Activated naive CD8-positive, alpha-beta T cell (primary cell): Measurements from ENCODE around the gene STX1A.
"Not testable (repeated sequence)": the region's sequence is repeated elsewhere in the genome, so short reads cannot be mapped to it uniquely, and the experiment has no call there.

Experiments used
- H3K27ac Mint-ChIP-seq: one replicate; pipeline ENCODE4 v1.8.0; 2021; ENCODE audit warnings: mixed read lengths
- H3K27me3 Mint-ChIP-seq: one replicate; pipeline ENCODE4 v1.8.0; 2021; ENCODE audit warnings: mixed read lengths
- H3K36me3 Mint-ChIP-seq: one replicate; pipeline ENCODE4 v1.8.0; 2021; ENCODE audit warnings: mixed read lengths
- H3K4me1 Mint-ChIP-seq: one replicate; pipeline ENCODE4 v1.8.0; 2021; ENCODE audit warnings: low read depth, mixed read lengths
- H3K4me3 Mint-ChIP-seq: one replicate; pipeline ENCODE4 v1.8.0; 2021; ENCODE audit warnings: mild to moderate bottlenecking, mixed read lengths
- H3K9me3 Mint-ChIP-seq: one replicate; pipeline ENCODE4 v1.8.0; 2021; ENCODE audit warnings: low read depth, mixed read lengths

The STX1A gene

GRCh38 chr7:73739387-73739767 is 19.9 kb upstream of the STX1A start:
- peak overlapping the region; percentile 22 for H3K27ac Mint-ChIP-seq
- H3K27me3 Mint-ChIP-seq, result no peaks in the 10 kb centered on the region
- H3K4me1 Mint-ChIP-seq, result peaks cover 12% of the 10 kb centered on the region
- no peaks in the 10 kb centered on the region for H3K9me3 Mint-ChIP-seq
- no peaks in the 10 kb centered on the region for H3K36me3 Mint-ChIP-seq
- peak overlapping the region; percentile 92 for H3K4me3 Mint-ChIP-seq

GRCh38 chr7:73738612-73739386 is 19.3 kb upstream of the STX1A start, which contains the start of gene ABHD11:
Gene ABHD11, minus strand, starts transcription at chr7:73738802. Its CDS starts 32 bp downstream, at chr7:73738770.
- H3K9me3 Mint-ChIP-seq, result no peaks in the 10 kb centered on the region
- peaks cover 12% of the 10 kb centered on the region for H3K4me1 Mint-ChIP-seq
- no peaks in the 10 kb centered on the region for H3K27me3 Mint-ChIP-seq
- H3K4me3 Mint-ChIP-seq, result peak within 1 kb of the TSS; percentile 92
- no peaks in the 10 kb centered on the region for H3K36me3 Mint-ChIP-seq
- H3K27ac Mint-ChIP-seq, result peak within 1 kb of the TSS; percentile 90

GRCh38 chr7:73738220-73738611 is 18.7 kb upstream of the STX1A start:
- Mint-ChIP-seq H3K4me3 (peak overlapping the region; percentile 92), H3K4me1 (peaks cover 12% of the 10 kb centered on the region), H3K36me3 (no peaks in the 10 kb centered on the region), H3K27me3 (no peaks in the 10 kb centered on the region), H3K27ac (peak overlapping the region; percentile 90), H3K9me3 (no peaks in the 10 kb centered on the region)

DNA sequence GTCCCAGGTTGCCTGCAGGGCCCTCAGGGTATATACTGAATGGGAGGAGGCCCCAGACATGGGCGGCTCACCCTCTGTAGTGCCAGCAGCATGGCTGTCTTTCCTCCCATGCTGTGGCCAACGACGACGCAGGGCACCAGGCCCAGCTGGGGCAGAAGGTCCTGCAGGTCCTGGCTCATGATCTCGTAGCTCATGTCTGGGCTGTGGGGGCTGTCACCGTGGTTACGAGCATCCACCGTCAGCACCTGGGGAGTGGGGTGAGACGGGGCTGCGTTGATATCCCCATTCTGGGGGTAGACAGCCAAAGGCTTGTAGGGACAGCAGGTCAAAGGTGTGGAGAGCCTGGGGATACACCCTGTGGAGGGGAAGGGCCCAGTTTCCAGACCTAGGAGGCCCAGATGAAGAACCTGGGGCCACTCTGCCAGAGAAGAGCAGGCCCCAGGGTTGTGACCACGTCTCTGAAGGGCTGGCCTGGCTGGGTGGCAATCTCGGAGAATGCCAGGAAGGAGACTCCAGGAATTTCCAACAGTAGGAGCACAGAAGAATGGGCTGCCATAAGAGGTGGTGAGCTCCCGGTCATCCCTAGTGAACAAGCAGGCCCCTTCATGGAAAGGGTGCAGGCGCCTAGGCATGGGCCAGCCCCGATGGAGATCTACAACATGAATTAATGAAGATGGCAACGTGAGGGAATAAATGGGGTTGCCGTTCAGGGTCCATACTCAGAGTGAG is 18.2 kb upstream of the STX1A start:
- H3K9me3 Mint-ChIP-seq, result no peaks in the 10 kb centered on the region
- no peaks in the 10 kb centered on the region for H3K36me3 Mint-ChIP-seq
- H3K27me3 Mint-ChIP-seq, result no peaks in the 10 kb centered on the region
- H3K4me1 Mint-ChIP-seq, result peaks cover 12% of the 10 kb centered on the region
- peak overlapping the region; percentile 92 for H3K4me3 Mint-ChIP-seq
- H3K27ac Mint-ChIP-seq, result peak overlapping the region; percentile 90

GRCh38 chr7:73736885-73737284 is 17.4 kb upstream of the STX1A start:
- H3K36me3 Mint-ChIP-seq, result no peaks in the 10 kb centered on the region
- H3K4me3 Mint-ChIP-seq, result peak overlapping the region; percentile 92
- H3K27me3 Mint-ChIP-seq, result no peaks in the 10 kb centered on the region
- no peak overlapping the region for H3K27ac Mint-ChIP-seq
- H3K4me1 Mint-ChIP-seq, result peaks cover 12% of the 10 kb centered on the region
- H3K9me3 Mint-ChIP-seq, result no peaks in the 10 kb centered on the region

DNA sequence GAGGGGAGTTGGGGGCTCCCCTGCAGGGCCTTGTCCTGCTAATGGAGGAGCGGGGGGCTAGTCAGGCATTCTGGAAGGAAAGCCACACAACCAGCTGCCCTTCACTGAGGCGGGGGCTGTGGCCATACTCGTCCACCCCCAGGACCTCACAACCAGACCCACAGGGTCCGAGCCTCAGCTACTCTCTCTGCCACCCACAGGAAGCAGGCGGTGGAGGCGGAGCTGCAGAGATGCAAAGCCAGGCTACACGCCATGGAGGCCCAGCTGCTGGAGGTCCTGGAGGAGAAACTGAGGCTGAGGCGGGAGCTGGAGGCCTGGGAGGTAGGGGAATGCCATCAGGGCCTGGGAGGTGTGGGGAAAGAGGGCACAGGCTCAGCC is 16.0 kb upstream of the STX1A start:
- Mint-ChIP-seq H3K9me3 (no peaks in the 10 kb centered on the region), H3K27ac (no peak overlapping the region), H3K27me3 (no peaks in the 10 kb centered on the region), H3K4me3 (no peak overlapping the region), H3K36me3 (no peaks in the 10 kb centered on the region), H3K4me1 (peaks cover 12% of the 10 kb centered on the region)

DNA sequence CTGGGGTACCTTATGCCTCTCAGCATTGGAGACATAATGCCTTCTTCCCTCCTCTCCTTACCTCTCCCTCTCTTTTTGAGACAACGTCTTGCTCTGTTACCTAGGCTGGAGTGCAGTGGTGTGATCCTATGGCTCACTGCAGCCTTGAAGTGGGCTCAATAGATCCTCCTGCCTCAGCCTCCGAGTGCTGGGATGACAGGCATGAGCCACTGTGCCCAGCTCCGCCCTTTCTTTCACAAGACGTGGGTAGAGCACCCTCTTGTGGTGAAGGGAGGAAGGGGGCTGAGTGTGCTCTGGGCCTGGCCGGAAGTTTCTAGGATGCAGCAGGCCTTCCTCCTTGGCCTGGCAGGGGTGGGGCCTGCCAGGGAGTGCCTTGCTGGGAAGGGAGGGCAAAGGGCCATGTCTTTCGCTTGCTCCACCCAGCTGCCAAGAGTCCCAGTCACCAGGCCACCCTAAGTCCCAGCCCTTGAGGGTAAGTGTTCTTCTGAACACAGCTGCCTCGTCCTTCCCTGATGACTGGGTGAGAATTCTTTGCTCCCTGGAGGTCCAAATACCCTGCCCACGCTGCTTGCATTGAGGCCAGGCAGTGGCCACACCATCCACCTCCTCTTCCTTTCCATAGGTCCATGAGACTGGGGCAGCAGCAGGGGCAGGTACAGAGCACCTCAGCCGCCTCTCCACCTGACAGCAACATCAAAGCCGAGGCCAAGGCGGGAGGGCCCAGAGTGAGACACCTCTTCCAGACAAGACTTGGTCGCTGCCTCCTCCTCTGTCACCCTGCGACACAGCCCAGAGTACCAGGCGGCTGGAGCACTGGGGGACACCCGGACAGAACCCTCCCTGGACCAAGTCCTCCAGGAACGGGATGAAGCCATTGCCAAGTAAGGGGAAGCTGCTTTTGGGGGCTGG is 15.4 kb upstream of the STX1A start:
- Mint-ChIP-seq H3K9me3 (no peaks in the 10 kb centered on the region), H3K27me3 (no peaks in the 10 kb centered on the region), H3K4me1 (peaks cover 12% of the 10 kb centered on the region), H3K27ac (no peak overlapping the region), H3K36me3 (no peaks in the 10 kb centered on the region), H3K4me3 (no peak overlapping the region)

DNA sequence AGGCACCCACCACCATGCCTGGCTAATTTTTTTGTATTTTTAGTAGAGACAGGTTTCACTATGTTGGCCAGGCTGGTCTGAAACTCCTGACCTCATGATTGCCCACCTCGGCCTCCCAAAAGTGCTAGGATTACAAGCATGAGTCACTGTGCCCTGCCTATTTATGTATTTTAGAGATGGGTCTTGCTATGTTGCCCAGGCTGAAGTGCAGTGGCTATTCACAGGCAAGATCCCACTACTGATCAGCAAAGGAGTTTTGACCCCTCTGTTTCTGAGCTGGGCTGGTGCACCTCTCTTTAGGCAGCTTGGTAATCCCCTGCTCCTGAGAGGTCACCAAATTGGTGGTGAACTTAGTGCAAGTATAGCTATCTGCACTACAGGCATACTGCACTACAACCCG is 12.9 kb upstream of the STX1A start:
- peaks cover 3% of the 10 kb centered on the region for H3K27me3 Mint-ChIP-seq
- no peak overlapping the region for H3K27ac Mint-ChIP-seq
- H3K9me3 Mint-ChIP-seq, result no peaks in the 10 kb centered on the region
- H3K4me1 Mint-ChIP-seq, result peaks cover 6% of the 10 kb centered on the region
- H3K36me3 Mint-ChIP-seq, result no peaks in the 10 kb centered on the region
- no peak overlapping the region for H3K4me3 Mint-ChIP-seq

- Mint-ChIP-seq H3K27ac (no peak overlapping the region), H3K4me1 (peaks cover 6% of the 10 kb centered on the region), H3K9me3 (no peaks in the 10 kb centered on the region), H3K4me3 (no peak overlapping the region), H3K27me3 (peaks cover 3% of the 10 kb centered on the region), H3K36me3 (no peaks in the 10 kb centered on the region)
These were observed 11.0 kb upstream of the STX1A start for GRCh38 chr7:73730485-73730884.

GRCh38 chr7:73728551-73728950 is 9.1 kb upstream of the STX1A start:
- peaks cover 3% of the 10 kb centered on the region for H3K27me3 Mint-ChIP-seq
- H3K9me3 Mint-ChIP-seq, result no peaks in the 10 kb centered on the region
- H3K36me3 Mint-ChIP-seq, result no peaks in the 10 kb centered on the region
- no peak overlapping the region for H3K4me3 Mint-ChIP-seq
- no peak overlapping the region for H3K27ac Mint-ChIP-seq
- H3K4me1 Mint-ChIP-seq, result peaks cover 2% of the 10 kb centered on the region

DNA sequence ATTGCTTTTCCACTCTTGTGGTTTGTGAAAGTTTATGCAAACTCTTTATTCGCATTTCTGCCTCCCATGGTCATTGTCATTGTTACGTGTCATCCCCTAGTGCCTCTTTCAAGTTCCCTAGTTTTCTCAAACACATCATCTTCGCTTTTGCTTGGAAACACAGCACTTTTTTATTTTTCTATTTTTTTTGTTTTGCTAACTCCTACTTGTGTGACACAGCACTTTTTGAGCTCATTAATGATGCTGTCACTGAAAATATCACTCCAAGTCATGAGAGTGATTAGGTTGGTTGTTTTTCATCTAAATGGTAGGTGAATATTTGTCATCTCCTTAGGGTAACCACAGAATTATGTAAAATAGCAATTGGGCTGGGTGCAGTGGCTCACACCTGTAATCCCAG is 8.5 kb upstream of the STX1A start:
- H3K27ac Mint-ChIP-seq, result no peak overlapping the region
- no peaks in the 10 kb centered on the region for H3K9me3 Mint-ChIP-seq
- no peaks in the 10 kb centered on the region for H3K36me3 Mint-ChIP-seq
- H3K27me3 Mint-ChIP-seq, result peaks cover 3% of the 10 kb centered on the region
- H3K4me1 Mint-ChIP-seq, result peaks cover 2% of the 10 kb centered on the region
- H3K4me3 Mint-ChIP-seq, result no peak overlapping the region

GRCh38 chr7:73726083-73726466 is 6.6 kb upstream of the STX1A start:
- Mint-ChIP-seq H3K36me3 (no peaks in the 10 kb centered on the region), H3K27ac (no peak overlapping the region), H3K27me3 (peaks cover 3% of the 10 kb centered on the region), H3K4me1 (peaks cover 2% of the 10 kb centered on the region), H3K4me3 (no peak overlapping the region), H3K9me3 (no peaks in the 10 kb centered on the region)

- Mint-ChIP-seq H3K4me1 (peaks cover 7% of the 10 kb centered on the region), H3K9me3 (no peaks in the 10 kb centered on the region), H3K27ac (no peak overlapping the region), H3K36me3 (no peaks in the 10 kb centered on the region), H3K4me3 (no peak overlapping the region), H3K27me3 (peaks cover 3% of the 10 kb centered on the region)
These were observed 4.3 kb upstream of the STX1A start for GRCh38 chr7:73723813-73724212.

DNA sequence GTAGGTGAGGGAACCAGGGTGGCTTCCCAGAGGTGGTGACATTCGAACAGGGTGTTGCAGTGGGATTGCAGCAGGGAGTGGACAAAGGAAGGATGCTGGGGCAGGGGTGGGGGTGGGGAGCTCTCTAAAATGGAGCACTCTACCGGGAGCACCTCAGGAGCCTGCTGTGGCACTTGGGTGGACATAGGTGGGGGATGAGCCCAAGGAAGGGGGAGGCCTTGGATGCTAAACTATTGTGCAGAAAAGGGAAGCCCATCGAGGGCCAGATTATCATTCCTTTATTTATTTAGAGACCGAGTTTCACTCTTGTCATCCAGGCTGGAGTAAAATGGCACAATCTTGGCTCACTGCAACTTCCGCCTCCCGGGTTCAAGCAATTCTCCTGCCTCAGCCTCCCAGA is 3.3 kb upstream of the STX1A start:
- H3K4me3 Mint-ChIP-seq, result no peak overlapping the region
- no peaks in the 10 kb centered on the region for H3K27me3 Mint-ChIP-seq
- no peaks in the 10 kb centered on the region for H3K9me3 Mint-ChIP-seq
- H3K4me1 Mint-ChIP-seq, result peaks cover 12% of the 10 kb centered on the region
- H3K27ac Mint-ChIP-seq, result no peak overlapping the region
- H3K36me3 Mint-ChIP-seq, result no peaks in the 10 kb centered on the region

DNA sequence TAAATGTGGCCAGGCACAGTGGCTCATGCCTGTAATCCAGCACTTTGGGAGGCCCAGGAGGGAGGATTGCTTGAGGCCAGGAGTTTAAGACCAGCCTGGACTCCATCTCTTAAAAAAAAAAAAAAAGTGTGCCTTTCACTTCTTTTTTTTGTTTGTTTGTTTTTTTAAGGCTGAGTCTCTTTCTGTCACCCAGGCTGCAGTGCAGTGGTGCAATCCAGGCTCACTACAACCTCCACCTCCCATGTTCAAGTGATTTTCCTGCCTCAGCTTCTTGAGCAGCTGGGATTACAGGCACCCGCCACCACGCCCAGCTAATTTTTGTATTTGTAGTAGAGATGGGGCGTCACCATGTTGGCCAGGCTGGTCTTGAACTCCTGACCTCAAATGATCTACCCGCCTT is 2.7 kb upstream of the STX1A start:
- not testable (repeated sequence) for H3K27ac Mint-ChIP-seq, H3K36me3 Mint-ChIP-seq, H3K4me3 Mint-ChIP-seq, H3K27me3 Mint-ChIP-seq, H3K9me3 Mint-ChIP-seq
- H3K4me1 Mint-ChIP-seq, result peaks cover 17% of the 10 kb centered on the region
